Measurements from ENCODE around the gene RRP9.

The RRP9 gene

GRCh38 chr3:51955175-51955892 lies 13.6 kb upstream of the RRP9 start, which contains the start of gene GPR62:
TSS of gene GPR62 (plus strand) at chr3:51955381. CDS start at chr3:51955653, 272 bp downstream.
- Mint-ChIP-seq H3K27me3 (ENCODE audit: low read depth, poor library complexity) (peaks cover 5% of the 10 kb centered on the region), H3K27ac (no peak within 1 kb of the TSS)

GRCh38 chr3:51954713-51955112 lies 13.0 kb upstream of the RRP9 start:
- DNase-seq = no peak
- Mint-ChIP-seq H3K27me3 (ENCODE audit: low read depth, poor library complexity) (peaks cover 5% of the 10 kb centered on the region), H3K4me1 (peaks cover 24% of the 10 kb centered on the region), H3K36me3 (ENCODE audit: low read depth) (peaks cover 6% of the 10 kb centered on the region), H3K27ac (no peak overlapping the region), H3K4me3 (peak overlapping the region; percentile 38), H3K9me3 (no peaks in the 10 kb centered on the region)
- TF ChIP-seq, protein P1, sequence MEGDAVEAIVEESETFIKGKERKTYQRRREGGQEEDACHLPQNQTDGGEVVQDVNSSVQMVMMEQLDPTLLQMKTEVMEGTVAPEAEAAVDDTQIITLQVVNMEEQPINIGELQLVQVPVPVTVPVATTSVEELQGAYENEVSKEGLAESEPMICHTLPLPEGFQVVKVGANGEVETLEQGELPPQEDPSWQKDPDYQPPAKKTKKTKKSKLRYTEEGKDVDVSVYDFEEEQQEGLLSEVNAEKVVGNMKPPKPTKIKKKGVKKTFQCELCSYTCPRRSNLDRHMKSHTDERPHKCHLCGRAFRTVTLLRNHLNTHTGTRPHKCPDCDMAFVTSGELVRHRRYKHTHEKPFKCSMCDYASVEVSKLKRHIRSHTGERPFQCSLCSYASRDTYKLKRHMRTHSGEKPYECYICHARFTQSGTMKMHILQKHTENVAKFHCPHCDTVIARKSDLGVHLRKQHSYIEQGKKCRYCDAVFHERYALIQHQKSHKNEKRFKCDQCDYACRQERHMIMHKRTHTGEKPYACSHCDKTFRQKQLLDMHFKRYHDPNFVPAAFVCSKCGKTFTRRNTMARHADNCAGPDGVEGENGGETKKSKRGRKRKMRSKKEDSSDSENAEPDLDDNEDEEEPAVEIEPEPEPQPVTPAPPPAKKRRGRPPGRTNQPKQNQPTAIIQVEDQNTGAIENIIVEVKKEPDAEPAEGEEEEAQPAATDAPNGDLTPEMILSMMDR (IDR thresholded peaks at IDR 0.05) = no peak

More at GRCh38 chr3:51955175-51955892, 13.6 kb upstream of the RRP9 start, which contains the start of gene GPR62:
- H3K9me3 Mint-ChIP-seq = no peaks in the 10 kb centered on the region
- TF ChIP-seq, protein P1 (IDR thresholded peaks at IDR 0.05) = no peak
- H3K4me1 Mint-ChIP-seq = peaks cover 24% of the 10 kb centered on the region
- H3K4me3 Mint-ChIP-seq = peak within 1 kb of the TSS; percentile 38
- DNase-seq = no peak
- H3K36me3 Mint-ChIP-seq (ENCODE audit: low read depth) = peaks cover 10% of the 10 kb centered on the region

- Mint-ChIP-seq H3K9me3 (no peaks in the 10 kb centered on the region), H3K36me3 (ENCODE audit: low read depth) (peaks cover 6% of the 10 kb centered on the region), H3K4me3 (no peak overlapping the region), H3K27ac (no peak overlapping the region), H3K27me3 (ENCODE audit: low read depth, poor library complexity) (peaks cover 8% of the 10 kb centered on the region), H3K4me1 (peaks cover 24% of the 10 kb centered on the region)
- DNase-seq = no peak
- TF ChIP-seq, protein P1 (IDR thresholded peaks at IDR 0.05) = no peak
Observed at GRCh38 chr3:51954105-51954504, 12.4 kb upstream of the RRP9 start.

DNA sequence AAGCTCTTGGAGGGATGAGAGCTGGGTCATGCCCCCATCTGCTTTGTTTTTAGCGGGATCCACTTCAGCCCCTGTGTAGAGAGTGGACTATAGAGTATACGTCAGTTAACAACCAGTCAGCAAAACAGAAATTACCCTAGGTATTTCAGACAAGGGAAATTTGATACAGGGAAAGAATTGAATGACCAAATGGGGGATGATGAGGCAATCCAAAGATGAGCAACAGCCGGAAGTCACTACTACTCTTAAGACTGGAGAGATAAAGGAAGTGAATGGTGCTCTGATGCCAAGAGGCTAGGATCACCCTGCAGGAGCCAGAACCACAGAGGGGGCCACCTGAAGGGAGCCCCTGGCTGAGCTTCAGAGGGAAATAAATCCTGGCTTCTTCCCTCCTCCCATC lies 11.7 kb upstream of the RRP9 start:
- TF ChIP-seq, protein P1 (IDR thresholded peaks at IDR 0.05) = no peak
- Mint-ChIP-seq H3K36me3 (ENCODE audit: low read depth) (peaks cover 5% of the 10 kb centered on the region), H3K27me3 (ENCODE audit: low read depth, poor library complexity) (peaks cover 8% of the 10 kb centered on the region), H3K4me1 (peaks cover 24% of the 10 kb centered on the region), H3K4me3 (peak overlapping the region; percentile 15), H3K27ac (no peak overlapping the region), H3K9me3 (no peaks in the 10 kb centered on the region)
- no peak for DNase-seq

GRCh38 chr3:51950899-51951298 lies 9.2 kb upstream of the RRP9 start:
- DNase-seq = no peak
- Mint-ChIP-seq H3K36me3 (ENCODE audit: low read depth) (no peaks in the 10 kb centered on the region), H3K27ac (no peak overlapping the region), H3K27me3 (ENCODE audit: low read depth, poor library complexity) (peaks cover 8% of the 10 kb centered on the region), H3K4me1 (peaks cover 33% of the 10 kb centered on the region), H3K9me3 (no peaks in the 10 kb centered on the region), H3K4me3 (no peak overlapping the region)
- TF ChIP-seq, protein P1 (IDR thresholded peaks at IDR 0.05) = no peak

- TF ChIP-seq, protein P1 (IDR thresholded peaks at IDR 0.05) = no peak
- H3K4me1 Mint-ChIP-seq = peaks cover 34% of the 10 kb centered on the region
- H3K27ac Mint-ChIP-seq = no peak overlapping the region
- no peak for DNase-seq
- no peak overlapping the region for H3K4me3 Mint-ChIP-seq
- H3K27me3 Mint-ChIP-seq (ENCODE audit: low read depth, poor library complexity) = peaks cover 4% of the 10 kb centered on the region
- no peaks in the 10 kb centered on the region for H3K9me3 Mint-ChIP-seq
- no peaks in the 10 kb centered on the region for H3K36me3 Mint-ChIP-seq (ENCODE audit: low read depth)
Observed at GRCh38 chr3:51949121-51949520, 7.4 kb upstream of the RRP9 start.
